ENCODE data around the gene TCP11L2.

TCP11L2 gene

DNA sequence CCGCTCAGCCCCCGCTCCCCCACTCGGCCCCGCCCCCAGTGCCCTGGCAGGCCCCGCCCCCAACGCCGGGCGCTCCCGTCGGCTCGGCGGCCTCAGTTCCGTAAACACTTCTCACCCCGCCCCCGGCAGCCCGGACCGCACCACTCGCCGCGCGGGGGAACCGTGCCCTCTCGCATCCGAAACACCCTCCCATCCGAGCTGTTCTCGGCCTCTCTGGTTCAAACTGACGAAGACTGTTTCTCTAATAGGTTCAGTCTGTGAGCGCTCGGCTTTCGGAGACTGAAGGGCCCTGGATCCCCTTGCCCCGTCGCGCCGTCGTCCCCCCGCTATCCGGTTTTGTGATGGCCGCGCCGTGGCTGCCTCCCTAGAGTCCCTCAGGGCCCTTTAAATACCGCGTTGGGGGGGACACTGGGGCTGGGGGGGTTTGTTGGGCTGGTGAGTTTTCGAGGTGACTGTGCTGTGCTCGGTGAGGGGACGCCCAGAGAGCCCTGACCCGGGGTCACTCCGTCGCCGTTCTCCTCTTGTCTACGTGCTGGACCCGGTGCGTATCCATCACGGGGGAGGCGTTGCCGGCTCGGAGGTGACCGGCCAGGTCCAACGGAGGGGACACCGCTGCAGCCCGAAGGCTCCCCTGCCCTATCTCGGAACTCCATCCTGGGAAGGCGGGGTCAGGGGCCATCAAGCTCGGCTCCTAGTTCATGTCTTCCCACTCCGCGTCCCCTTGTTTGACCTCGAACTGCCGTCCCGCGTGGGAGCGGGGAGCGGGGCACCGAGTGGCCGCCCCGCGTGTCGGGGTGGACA lies at the start of gene TCP11L2:
Gene TCP11L2, plus strand, starts transcription at position 333 of the 801 bp plus-strand sequence. CDS start 8,343 bp downstream, outside the sequence.
- no peaks in the 10 kb centered on the region for H3K27me3 Mint-ChIP-seq
- intact Hi-C loops (cut with micrococcal nuclease): loop anchor here (2.0 kb wide), 1 partner anchor 54 kb away; the partner anchor contains the start of gene POLR3B
- H3K4me1 Mint-ChIP-seq (ENCODE audit: low read depth): peaks cover 42% of the 10 kb centered on the region

GRCh38 chr12:106254724-106255123 lies 47.8 kb upstream of the TCP11L2 start:
- intact Hi-C loops (cut with micrococcal nuclease): no loop called here
- Mint-ChIP-seq H3K4me1 (ENCODE audit: low read depth) (peaks cover 27% of the 10 kb centered on the region), H3K9me3 (no peaks in the 10 kb centered on the region), H3K36me3 (ENCODE audit: low read depth) (no peaks in the 10 kb centered on the region), H3K4me3 (no peak overlapping the region), H3K27me3 (peaks cover 1% of the 10 kb centered on the region), H3K27ac (no peak overlapping the region)

More for the DNA sequence above, at the start of gene TCP11L2:
- H3K4me3 Mint-ChIP-seq: peak within 1 kb of the TSS; percentile 95
- H3K27ac Mint-ChIP-seq: peak within 1 kb of the TSS; percentile 99
- no peaks in the 10 kb centered on the region for H3K9me3 Mint-ChIP-seq
- H3K36me3 Mint-ChIP-seq (ENCODE audit: low read depth): peaks cover 11% of the 10 kb centered on the region

GRCh38 chr12:106255493-106255892 lies 47.0 kb upstream of the TCP11L2 start:
- H3K4me1 Mint-ChIP-seq (ENCODE audit: low read depth): peaks cover 29% of the 10 kb centered on the region
- no peaks in the 10 kb centered on the region for H3K36me3 Mint-ChIP-seq (ENCODE audit: low read depth)
- H3K27ac Mint-ChIP-seq: no peak overlapping the region
- no peaks in the 10 kb centered on the region for H3K9me3 Mint-ChIP-seq
- peaks cover 1% of the 10 kb centered on the region for H3K27me3 Mint-ChIP-seq
- no peak overlapping the region for H3K4me3 Mint-ChIP-seq
- intact Hi-C loops (cut with micrococcal nuclease): no loop called here

DNA sequence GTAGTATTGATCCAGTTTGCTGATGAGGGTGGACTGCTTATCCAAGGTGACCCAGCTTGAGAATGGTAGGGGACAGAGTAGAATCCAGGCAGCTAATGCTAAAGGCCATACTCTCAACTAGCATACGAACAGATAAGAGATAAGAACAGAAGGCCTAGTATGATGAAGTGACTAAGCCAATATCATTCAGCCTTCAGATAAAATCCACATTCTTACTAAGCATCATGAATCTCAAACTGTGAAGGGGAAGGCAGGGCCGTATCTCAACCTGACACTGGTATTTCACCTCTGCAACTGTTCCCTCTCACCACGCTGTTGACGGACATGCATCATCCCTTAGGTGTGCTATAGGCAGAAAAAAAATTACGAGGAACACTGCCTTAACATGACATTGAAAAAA lies 46.6 kb upstream of the TCP11L2 start:
- H3K4me1 Mint-ChIP-seq (ENCODE audit: low read depth): peaks cover 24% of the 10 kb centered on the region
- intact Hi-C loops (cut with micrococcal nuclease): no loop called here
- no peak overlapping the region for H3K4me3 Mint-ChIP-seq
- H3K27ac Mint-ChIP-seq: no peak overlapping the region
- H3K27me3 Mint-ChIP-seq: peaks cover 1% of the 10 kb centered on the region
- H3K9me3 Mint-ChIP-seq: no peaks in the 10 kb centered on the region
- no peaks in the 10 kb centered on the region for H3K36me3 Mint-ChIP-seq (ENCODE audit: low read depth)

GRCh38 chr12:106256524-106256923 lies 46.0 kb upstream of the TCP11L2 start:
- H3K9me3 Mint-ChIP-seq: no peaks in the 10 kb centered on the region
- H3K36me3 Mint-ChIP-seq (ENCODE audit: low read depth): no peaks in the 10 kb centered on the region
- peaks cover 19% of the 10 kb centered on the region for H3K4me1 Mint-ChIP-seq (ENCODE audit: low read depth)
- intact Hi-C loops (cut with micrococcal nuclease): no loop called here
- no peak overlapping the region for H3K4me3 Mint-ChIP-seq
- peaks cover 3% of the 10 kb centered on the region for H3K27me3 Mint-ChIP-seq
- H3K27ac Mint-ChIP-seq: no peak overlapping the region

- H3K27me3 Mint-ChIP-seq: peaks cover 6% of the 10 kb centered on the region
- H3K9me3 Mint-ChIP-seq: no peaks in the 10 kb centered on the region
- H3K4me3 Mint-ChIP-seq: no peak overlapping the region
- H3K4me1 Mint-ChIP-seq (ENCODE audit: low read depth): peaks cover 9% of the 10 kb centered on the region
- H3K36me3 Mint-ChIP-seq (ENCODE audit: low read depth): no peaks in the 10 kb centered on the region
- H3K27ac Mint-ChIP-seq: no peak overlapping the region
- intact Hi-C loops (cut with micrococcal nuclease): no loop called here
Measured at GRCh38 chr12:106258226-106258625, 44.3 kb upstream of the TCP11L2 start.

GRCh38 chr12:106258935-106259334 lies 43.6 kb upstream of the TCP11L2 start:
- Mint-ChIP-seq H3K36me3 (ENCODE audit: low read depth) (no peaks in the 10 kb centered on the region), H3K4me3 (no peak overlapping the region), H3K9me3 (no peaks in the 10 kb centered on the region), H3K27me3 (peaks cover 6% of the 10 kb centered on the region), H3K4me1 (ENCODE audit: low read depth) (peaks cover 9% of the 10 kb centered on the region), H3K27ac (no peak overlapping the region)
- intact Hi-C loops (cut with micrococcal nuclease): no loop called here

GRCh38 chr12:106265116-106265515 lies 37.4 kb upstream of the TCP11L2 start:
- Mint-ChIP-seq H3K36me3 (ENCODE audit: low read depth) (no peaks in the 10 kb centered on the region), H3K27ac (no peak overlapping the region), H3K27me3 (peaks cover 11% of the 10 kb centered on the region), H3K4me3 (no peak overlapping the region), H3K9me3 (no peaks in the 10 kb centered on the region), H3K4me1 (ENCODE audit: low read depth) (peaks cover 36% of the 10 kb centered on the region)
- intact Hi-C loops (cut with micrococcal nuclease): no loop called here

DNA sequence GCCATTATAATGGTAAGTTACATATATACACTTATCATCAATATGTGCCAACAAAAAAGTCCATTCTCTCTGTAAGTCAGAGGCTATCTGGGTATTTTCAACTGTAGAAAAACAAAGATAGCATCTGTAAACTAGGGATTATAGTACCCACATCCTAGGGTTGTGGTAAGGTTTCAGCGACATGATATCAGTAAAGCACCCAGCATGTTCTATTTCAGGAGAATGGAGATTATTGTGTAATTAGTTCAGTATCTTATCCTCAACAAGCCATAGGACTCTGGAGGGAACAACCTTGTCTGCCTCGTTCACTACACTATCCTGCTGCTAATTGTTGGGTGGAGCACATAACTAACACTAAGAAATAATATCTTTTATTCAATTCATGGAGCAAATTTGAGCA lies 35.0 kb upstream of the TCP11L2 start:
- H3K27ac Mint-ChIP-seq: no peak overlapping the region
- H3K9me3 Mint-ChIP-seq: no peaks in the 10 kb centered on the region
- H3K4me3 Mint-ChIP-seq: no peak overlapping the region
- H3K27me3 Mint-ChIP-seq: peaks cover 12% of the 10 kb centered on the region
- intact Hi-C loops (cut with micrococcal nuclease): no loop called here
- H3K4me1 Mint-ChIP-seq (ENCODE audit: low read depth): peaks cover 41% of the 10 kb centered on the region
- H3K36me3 Mint-ChIP-seq (ENCODE audit: low read depth): no peaks in the 10 kb centered on the region

GRCh38 chr12:106269150-106269771 lies 33.3 kb upstream of the TCP11L2 start:
- Mint-ChIP-seq H3K4me3 (no peak overlapping the region), H3K9me3 (no peaks in the 10 kb centered on the region), H3K27ac (no peak overlapping the region), H3K36me3 (ENCODE audit: low read depth) (no peaks in the 10 kb centered on the region), H3K27me3 (peaks cover 15% of the 10 kb centered on the region), H3K4me1 (ENCODE audit: low read depth) (peaks cover 46% of the 10 kb centered on the region)
- intact Hi-C loops (cut with micrococcal nuclease): no loop called here

- no peak overlapping the region for H3K27ac Mint-ChIP-seq
- intact Hi-C loops (cut with micrococcal nuclease): no loop called here
- H3K9me3 Mint-ChIP-seq: no peaks in the 10 kb centered on the region
- peaks cover 53% of the 10 kb centered on the region for H3K4me1 Mint-ChIP-seq (ENCODE audit: low read depth)
- no peaks in the 10 kb centered on the region for H3K36me3 Mint-ChIP-seq (ENCODE audit: low read depth)
- H3K27me3 Mint-ChIP-seq: peaks cover 15% of the 10 kb centered on the region
- H3K4me3 Mint-ChIP-seq: no peak overlapping the region
Measured at GRCh38 chr12:106271575-106272505, 30.7 kb upstream of the TCP11L2 start.

GRCh38 chr12:106273491-106273890 lies 29.0 kb upstream of the TCP11L2 start:
- H3K9me3 Mint-ChIP-seq: no peaks in the 10 kb centered on the region
- H3K4me3 Mint-ChIP-seq: no peak overlapping the region
- H3K27ac Mint-ChIP-seq: no peak overlapping the region
- H3K36me3 Mint-ChIP-seq (ENCODE audit: low read depth): no peaks in the 10 kb centered on the region
- peaks cover 25% of the 10 kb centered on the region for H3K27me3 Mint-ChIP-seq
- intact Hi-C loops (cut with micrococcal nuclease): no loop called here
- H3K4me1 Mint-ChIP-seq (ENCODE audit: low read depth): peaks cover 48% of the 10 kb centered on the region

DNA sequence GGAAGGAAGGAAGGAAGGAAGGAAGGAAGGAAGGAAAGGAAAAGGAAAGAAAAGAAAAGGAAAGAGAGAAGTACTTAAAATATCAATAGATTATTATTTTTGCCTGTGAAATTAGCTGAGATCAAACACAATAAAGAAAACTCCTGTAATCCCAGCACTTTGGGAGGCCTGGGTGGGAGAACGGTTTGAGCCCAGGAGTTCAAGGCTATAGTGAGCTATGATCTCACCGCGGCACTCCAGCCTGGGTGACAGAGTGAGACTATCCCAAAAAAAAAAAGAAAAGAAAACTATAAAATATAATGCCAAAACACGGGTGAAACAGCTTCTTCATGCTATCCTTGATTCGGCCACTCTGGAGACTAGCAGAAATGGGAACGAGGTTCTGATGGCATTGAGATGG lies 28.5 kb upstream of the TCP11L2 start:
- H3K4me3 Mint-ChIP-seq: no peak overlapping the region
- H3K27me3 Mint-ChIP-seq: peaks cover 28% of the 10 kb centered on the region
- intact Hi-C loops (cut with micrococcal nuclease): no loop called here
- no peaks in the 10 kb centered on the region for H3K9me3 Mint-ChIP-seq
- H3K27ac Mint-ChIP-seq: no peak overlapping the region
- no peaks in the 10 kb centered on the region for H3K36me3 Mint-ChIP-seq (ENCODE audit: low read depth)
- peaks cover 46% of the 10 kb centered on the region for H3K4me1 Mint-ChIP-seq (ENCODE audit: low read depth)
